Urothelium cell line (cell line): Measurements from ENCODE around the gene SESN3.
"Not testable (repeated sequence)": the region's sequence is repeated elsewhere in the genome, so short reads cannot be mapped to it uniquely, and the experiment has no call there.

Experiments
- DNase-seq: peaks from one replicate; pipeline ENCODE4 v3.0.0; 2011; ENCODE audit warnings: low spot score, mixed read lengths
- FAIRE-seq: peaks from 2 replicates; lab custom pipeline; 2011; peaks lifted over from hg19 to GRCh38; lab: Jason Lieb, UNC

Gene SESN3

DNA sequence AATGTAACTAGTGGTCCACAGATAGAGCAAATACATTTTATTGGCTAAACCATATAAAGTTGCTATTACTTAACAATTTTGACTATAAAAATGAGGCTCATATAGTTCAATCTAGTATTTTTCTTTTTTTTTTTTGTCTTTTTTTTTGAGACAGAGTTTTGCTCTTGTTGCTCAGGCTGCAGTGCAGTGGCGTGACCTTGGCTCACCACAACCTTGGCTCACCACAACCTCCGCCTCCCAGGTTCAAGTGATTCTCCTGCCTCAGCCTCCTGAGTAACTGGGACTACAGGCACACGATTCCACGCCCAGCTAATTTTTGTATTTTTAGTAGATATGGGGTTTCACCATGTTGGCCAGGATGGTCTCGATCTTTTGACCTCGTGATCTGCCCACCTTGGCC, 3.9 kb downstream of the SESN3 start:
- not testable (repeated sequence) for FAIRE-seq, DNase-seq

DNA sequence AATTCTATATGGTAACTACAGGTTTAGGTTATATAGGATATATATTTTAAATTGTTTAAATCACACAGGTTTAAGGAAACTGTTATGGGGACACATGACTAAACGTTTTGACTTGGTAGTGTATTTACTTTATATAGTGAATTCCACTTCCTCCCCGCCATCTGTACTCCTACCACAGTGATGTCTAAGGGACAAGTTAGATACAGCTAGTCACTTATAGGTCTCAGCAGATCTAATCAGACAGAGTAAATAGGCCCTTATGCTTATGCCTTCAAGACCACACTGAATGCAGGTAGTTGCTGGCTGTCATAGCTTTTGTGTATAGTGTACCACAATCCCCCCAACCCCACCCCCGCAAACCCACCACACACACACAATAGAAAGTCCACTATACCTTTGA, 8.2 kb downstream of the SESN3 start:
- no peak for FAIRE-seq
- DNase-seq, result no peak

DNA sequence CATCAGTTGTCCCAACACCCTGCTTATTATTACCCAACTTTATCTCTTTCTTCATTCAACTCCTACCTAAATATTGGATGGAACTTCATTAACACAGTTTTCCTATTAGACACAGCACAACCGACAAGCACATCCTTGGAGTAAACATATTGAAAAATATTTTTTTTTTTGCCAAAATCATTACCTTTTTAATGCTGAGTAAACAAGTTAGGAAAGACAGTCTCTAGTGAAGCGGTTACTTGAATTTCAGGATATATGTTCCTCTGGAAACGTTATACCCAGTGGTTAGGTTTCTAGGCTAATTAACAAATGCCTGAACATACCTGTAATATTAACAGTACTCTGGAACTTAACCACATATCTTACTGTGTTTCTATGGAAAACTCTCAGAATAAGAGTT, 11.4 kb downstream of the SESN3 start:
- DNase-seq (no peak), FAIRE-seq (no peak)

DNA sequence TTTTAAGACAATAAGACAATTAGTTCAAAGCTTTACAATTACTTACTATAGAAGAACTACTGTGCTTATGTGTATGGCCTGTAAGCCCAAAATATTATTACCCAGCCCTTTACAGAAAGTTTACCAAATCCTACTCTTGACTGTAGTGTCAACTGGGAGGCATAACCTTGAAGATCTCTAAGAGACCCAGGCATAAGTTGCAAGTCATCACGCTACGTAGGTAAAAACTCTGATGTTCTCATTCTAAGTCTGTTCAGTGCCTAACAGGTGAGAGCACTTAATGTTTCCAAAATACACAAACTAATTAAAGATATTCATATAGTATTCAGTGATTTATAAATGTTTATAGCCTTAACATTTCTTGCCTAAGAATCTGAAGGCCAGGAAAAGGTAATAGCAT, 12.9 kb downstream of the SESN3 start:
- DNase-seq (no peak), FAIRE-seq (no peak)

DNA sequence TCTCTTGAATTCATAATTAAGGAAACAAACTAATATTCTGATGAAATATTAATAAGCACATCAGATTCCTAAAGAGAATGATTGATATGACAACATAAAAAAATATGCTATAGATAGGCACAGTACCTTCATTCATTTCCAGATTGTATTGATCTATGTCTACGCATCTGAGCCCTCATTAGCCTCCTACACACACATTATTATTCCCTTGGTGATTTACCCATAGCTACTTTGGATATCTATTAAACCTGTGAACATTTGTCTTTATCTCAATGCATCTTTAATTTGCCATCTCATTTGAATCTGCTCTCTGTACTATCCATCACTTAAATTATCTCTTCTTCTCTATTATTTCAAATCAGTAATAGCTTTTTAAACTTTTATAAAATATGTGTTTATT, 18.4 kb downstream of the SESN3 start:
- no peak for FAIRE-seq
- DNase-seq, result no peak

DNA sequence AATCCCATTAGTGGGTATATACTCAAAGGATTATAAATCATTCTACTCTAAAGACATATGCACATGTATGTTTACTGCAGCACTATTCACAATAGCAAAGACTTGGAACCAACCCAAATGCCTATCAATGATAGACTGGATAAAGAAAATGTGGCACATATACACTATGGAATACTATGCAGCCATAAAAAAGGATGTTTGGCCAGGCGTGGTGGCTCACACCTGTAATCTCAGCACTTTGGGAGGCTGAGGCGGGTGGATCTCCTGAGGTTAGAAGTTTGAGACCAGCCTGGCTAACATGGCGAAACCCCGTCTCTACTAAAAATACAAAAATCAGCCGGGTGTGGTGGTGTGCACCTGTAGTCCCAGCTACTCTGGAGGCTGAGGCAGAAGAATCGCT, 21.5 kb downstream of the SESN3 start:
- not testable (repeated sequence) for FAIRE-seq, DNase-seq

DNA sequence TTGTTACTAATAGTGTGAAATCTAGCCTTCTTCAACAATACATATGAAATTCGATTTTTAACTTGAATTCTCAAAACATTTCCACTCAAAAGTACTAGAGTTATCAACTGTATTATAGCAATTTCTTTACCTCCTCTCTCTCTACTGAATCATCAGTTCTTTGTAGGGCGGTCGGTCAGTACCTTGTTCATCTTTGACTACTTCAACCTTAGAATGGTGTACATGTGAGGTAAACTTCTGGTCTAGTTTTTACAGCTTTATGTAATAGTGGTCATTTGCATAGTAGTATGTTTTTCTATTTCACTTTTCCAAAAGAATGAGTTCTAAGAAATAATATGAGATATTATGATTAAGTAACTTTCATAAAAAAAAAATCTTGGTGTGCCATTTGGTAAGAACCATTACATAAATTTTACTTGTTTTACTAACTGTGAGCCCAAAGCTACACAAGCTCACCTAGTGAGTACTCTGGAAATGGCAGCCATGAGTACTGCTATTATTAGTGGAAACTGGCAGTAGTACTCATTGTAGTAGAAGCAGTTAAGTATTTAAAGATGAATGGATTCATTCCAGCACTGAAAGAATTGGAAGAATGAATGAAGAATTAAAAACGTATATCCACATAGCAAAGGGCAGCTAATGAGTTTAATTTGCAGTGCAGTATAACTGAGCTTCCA, 30.1 kb downstream of the SESN3 start:
- no peak for DNase-seq
- FAIRE-seq, result no peak

DNA sequence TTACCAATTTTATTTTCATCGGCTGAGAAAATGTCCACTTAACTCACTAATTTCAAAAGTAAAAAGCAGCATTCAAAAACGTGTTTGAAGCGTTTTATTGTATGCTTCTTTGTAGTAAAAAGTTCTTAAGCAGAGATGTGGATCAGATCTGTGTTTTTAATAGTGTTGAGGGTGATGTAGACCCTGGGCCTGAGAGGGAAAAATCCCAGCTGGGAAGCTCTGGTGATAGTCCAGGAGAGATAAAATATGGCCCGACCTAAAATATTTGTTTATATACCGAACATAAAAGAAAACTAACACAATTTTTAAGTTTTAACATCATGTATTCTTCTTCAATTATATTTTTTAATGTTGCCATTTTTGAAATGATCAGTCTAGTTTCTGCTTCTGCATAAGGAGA, 35.2 kb downstream of the SESN3 start:
- FAIRE-seq (no peak), DNase-seq (no peak)

DNA sequence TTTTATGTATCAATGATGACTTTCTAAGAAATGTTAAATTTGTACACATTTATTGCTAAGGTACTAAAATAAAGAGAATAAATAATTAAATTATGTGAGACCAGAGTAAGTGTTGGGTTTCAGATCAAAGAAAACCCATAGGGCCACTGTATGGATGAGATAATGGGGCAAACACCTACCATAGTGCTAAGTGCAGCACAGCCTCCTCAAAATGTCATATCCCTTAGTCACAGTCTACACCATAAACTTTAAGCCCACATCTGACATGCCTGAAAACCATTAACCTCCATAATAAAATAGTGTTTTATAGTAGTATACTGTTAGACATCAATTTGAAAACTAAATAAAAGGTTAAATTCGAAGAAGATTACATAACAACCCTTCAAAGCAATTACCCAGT, 37.5 kb downstream of the SESN3 start:
- no peak for FAIRE-seq

DNA sequence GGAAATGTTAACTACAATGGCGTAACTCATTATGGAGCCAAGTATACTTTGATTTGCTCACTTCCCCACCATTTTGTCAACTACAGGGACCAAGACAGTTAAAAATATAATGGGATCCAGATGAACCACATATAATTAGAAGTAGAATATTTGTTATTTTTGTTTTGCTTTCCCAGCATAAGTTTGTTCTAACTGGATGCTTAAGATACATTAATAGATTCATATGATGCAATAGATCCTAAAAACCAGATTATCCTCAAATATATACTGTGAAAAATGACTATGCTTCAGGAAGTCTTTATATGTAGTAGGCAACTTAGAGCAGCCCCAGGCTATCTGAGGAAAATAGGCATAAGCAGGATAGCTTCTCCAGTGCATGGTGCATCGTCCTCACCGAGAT, 38.3 kb downstream of the SESN3 start:
- DNase-seq, result no peak
- peak; percentile 37 for FAIRE-seq

More for the DNA sequence above, 37.5 kb downstream of the SESN3 start:
- no peak for DNase-seq

DNA sequence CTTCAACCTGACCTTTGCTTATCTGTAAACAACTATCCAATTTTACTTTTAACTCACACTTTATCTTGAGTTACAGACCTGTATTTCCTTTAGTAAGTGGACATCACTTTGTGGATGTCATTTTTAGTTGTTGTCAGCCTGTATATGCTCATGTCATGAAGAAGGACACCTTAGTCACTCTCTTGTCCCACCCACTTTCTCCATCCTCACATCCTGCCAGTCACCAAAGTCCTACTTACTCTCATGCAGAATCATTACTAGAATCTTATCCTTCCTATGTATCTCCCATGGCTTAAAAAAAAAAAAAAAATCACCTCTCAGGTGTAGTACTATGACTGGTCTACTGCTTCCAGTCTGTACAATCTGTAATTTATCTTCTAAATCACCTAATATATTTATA, 43.3 kb downstream of the SESN3 start:
- DNase-seq, result no peak
- no peak for FAIRE-seq

DNA sequence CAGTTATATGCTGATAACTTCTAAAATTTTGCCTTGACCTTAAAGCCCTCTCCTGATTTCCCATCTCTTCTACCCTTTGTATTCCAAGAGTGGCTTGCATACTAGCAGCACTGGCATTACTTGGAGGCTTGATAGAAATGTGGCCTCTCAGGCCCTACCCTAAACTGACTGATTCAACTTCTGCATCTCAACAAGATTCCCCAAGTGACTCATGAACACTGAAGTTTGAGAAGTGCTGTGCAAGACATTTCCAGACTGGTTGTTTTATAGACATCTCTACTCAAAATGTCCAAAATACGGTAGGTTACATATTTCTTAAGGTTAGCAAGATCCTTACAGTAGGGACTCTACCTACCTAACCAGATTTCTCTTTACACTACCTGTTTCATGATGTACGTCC, 48.6 kb downstream of the SESN3 start:
- DNase-seq, result no peak
- no peak for FAIRE-seq

DNA sequence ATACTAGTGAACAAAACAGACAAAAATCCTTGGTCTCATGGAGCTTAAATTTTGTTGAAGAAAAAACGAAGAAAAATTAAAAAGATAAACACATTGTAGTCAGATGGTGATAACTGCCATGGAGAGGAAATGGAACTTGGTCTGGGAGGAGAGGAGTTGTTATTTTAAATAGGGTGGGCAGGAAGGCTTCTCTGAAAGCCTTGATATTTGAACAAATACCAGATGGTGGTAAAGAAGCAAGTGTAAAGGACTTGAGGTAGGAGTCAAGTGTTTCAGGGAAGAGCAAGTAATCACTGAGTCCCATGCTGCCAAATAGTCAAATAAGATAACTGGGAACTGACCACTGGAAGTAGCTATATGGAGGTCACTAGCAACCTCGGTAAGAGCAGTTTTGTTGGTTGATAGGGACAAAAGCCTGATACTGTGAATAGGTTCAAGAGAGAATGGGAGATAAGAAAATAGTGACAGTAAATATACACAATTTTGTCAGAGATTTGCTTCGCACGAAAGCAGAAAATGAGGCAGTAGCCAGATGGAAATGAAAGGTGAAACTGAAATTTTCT, 55.1 kb downstream of the SESN3 start:
- DNase-seq, result no peak

DNA sequence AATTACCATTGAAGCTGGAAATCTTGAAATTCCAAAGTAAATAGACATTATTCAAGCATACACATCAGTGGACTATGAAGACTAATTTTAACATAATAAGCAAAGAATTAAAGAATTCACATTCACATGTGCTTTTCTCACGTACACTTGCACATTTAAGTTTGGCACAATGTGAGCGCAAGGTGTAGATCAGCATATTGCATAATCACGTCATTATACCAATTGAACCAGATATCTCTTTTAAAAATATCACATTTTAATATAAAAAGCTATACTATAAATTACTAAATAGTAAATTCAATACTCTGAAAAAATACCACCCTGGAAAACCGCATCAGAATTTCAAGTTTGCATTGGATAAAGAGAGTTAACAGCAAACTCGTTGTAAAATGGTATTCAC, 60.7 kb downstream of the SESN3 start:
- DNase-seq (no peak), FAIRE-seq (no peak)

More for the DNA sequence above, 55.1 kb downstream of the SESN3 start:
- FAIRE-seq, result no peak

DNA sequence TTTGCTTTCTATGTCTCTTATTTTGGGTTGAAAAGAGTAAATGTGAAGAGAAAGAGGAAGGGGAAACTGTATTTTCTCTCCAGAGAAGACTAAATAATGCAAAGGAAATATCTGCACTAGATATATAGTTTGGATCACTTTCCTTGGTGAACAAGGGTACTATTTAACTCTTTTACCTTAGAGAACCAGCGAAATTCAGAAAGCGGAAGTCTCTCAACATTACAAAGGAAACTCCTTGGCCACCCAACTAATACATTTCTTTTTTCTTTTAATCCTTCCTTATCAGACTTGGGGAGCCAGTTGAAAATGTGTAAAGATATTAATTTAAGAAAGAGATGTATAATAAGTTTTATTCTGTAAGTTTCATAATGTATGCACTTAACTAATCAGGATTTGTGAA, 64.2 kb downstream of the SESN3 start:
- DNase-seq (no peak), FAIRE-seq (no peak)

DNA sequence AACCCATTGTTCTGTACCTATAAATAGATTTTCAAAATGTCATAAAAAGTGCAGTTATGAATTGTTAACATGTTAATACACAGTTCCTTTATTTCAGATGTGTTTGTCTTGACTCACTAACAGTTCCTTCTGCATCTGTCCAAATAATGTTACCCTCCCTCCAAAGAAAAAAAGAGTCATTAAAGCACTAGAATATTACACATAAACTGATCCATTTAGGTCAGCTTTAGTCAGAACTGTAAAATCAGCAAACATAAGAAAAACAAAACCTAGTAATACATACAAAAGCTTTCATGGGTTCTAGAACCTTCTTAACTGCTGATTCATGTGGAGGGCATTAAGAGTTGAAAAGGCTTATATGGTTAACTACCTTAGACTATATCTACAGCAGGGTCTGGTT, 65.4 kb downstream of the SESN3 start:
- DNase-seq (no peak), FAIRE-seq (no peak)

DNA sequence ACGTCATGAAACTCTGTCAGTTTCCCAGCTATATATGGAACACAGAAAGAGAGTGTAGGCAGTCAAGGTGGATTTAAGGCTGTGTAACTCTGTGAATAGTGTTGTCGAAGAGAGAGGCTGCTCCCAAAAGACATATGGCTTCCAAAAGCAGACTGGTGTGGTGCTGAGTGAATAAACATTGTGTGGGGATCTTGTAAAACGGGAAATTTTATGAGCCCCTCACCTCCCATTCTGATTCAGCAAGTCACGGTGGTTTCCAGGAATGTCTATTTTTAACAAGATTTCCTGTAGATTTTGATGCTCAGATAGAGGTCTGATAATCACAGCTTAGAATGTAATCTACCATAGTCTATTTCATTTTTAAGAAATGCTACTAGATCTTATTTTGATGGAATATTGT, 67.9 kb downstream of the SESN3 start:
- no peak for FAIRE-seq
- DNase-seq, result no peak

DNA sequence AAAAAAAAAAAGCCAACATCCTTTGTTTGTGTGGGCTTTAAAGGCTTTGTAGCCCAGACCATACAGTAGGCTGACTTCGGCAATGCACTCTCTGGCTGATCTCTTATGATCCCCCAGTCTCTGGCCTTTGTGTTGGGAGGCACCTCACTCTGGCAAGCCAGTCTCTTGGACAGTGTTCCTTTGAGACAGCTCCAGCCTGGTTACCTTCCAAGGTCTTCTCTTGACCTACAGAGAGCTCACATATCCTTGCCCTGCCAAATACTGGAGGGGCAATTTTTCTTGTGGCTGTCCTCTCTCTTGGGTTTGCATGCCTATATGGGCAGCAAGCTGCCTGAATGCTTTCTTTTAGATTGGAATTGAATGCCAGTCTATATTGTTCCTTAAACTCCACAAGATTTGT, 69.8 kb downstream of the SESN3 start:
- DNase-seq, result no peak
- no peak for FAIRE-seq

DNA sequence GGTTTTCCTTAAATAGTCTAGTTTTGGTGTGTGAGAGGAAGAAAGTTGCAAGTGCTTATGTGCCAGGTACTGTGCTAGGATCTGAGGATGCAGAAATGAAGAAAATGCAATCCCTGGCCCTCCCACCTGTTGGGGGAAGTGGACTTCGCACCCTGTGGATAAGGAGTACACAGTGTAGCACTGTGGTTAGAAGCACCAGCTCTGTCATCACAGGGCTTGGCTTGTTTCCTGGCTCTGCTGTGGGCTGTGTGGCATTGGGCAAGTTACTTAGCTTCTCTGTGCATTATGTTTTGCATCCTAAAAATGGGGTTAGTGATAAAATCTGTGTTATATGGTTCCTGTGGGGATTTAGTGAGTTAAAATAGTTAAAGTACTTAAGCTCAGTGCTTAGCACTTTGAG, 73.2 kb downstream of the SESN3 start:
- DNase-seq, result no peak
- FAIRE-seq, result no peak

DNA sequence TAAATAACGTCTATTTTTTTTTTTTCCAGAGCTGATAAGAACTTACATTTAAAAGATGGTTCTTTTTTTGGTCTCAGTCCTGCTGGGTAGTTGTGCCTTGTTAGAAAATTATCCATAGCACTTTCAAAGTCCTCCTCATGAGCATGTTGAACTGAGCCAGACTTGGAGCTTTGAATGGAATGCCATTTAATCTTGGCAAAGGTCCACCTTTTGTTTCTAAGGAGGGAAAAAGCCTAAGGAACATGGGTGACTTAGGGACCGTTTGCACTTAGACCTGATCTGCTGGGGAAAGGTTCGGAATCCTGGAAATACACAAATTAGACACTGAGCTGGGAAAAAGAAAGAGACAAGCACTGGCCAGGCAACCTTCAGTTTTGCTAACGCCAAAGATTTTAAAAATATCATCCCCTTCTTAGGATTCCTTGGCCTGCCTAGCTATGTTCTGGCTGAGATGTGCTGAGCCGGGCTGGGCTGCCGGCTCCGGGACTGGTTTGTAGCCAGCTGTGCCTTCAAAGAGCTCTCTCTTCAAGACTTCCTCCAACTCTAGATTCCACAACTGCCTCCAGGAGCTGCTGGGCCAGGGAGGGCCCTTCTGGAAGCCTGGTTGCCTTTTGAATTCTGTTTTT, 74.0 kb downstream of the SESN3 start:
- FAIRE-seq, result no peak

DNA sequence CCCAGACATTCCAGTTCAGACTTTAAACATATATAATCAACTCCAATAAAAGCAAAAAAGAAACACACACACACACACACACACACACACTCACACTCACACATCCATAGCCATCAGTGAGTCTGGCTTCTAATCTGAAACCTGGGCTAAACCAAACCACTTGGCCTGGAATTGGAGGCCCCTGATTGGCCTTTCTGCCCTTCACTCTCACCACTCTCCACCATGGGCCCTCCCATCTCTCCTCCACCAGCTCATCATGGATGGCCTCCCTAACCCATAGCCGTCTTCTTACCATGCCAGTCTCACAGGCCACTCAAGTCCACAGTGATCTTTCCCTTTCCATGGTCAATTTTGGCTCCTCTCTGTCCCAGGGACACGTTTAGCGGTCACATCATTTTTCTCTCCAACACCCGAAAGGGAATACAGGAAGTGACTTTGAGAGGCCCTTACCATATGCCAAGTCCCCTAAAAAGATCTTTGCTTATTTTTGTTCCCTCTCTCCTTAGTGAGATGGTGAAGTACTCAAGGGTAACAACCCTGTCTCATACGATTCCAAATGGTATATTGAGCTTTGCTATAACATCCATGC, 74.8 kb downstream of the SESN3 start:
- DNase-seq (no peak), FAIRE-seq (no peak)

More for the DNA sequence above, 74.0 kb downstream of the SESN3 start:
- no peak for DNase-seq

DNA sequence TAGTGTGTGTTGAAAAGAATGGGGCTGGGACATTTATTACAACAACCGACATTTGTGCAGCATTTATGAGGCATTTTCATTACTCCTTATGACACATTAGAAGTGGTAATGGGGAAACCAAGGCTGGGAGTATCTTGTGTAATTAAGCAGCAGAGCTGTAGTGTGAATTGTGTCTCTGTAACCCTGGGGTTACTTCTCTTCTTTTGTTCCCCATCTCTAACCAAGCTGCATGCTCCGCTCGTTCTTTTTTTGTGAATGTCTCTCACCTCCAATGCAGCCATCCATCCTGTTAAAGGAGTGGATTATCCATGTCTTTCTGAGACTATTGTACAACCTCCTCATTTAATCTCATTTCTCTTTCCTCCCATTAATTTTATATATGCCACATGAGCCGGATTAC, 75.6 kb downstream of the SESN3 start:
- DNase-seq (no peak), FAIRE-seq (no peak)
